ENCODE measurements around the gene HLA-A. TPM values are rescaled to one million over a fixed set of nuclear protein-coding genes. Genes with fewer than 3 reads are reported as not detected.

The HLA-A gene
- total RNA-seq, 1 donor from 2014 or later: 519 TPM

GRCh38 chr6:29933955-29934354, 8.4 kb upstream of the HLA-A start:
- no peak for DNase-seq (ENCODE audit: low read depth in 2 of 2)

GRCh38 chr6:29935273-29935955, 6.9 kb upstream of the HLA-A start:
- DNase-seq (ENCODE audit: low read depth in 2 of 2): no peak

- no peak for DNase-seq (ENCODE audit: low read depth in 2 of 2)
Measured at GRCh38 chr6:29938746-29939508, 3.4 kb upstream of the HLA-A start.

GRCh38 chr6:29941016-29941415, 1.3 kb upstream of the HLA-A start:
- DNase-seq (ENCODE audit: low read depth in 2 of 2): no peak

- DNase-seq (ENCODE audit: low read depth in 2 of 2): no peak
Measured at GRCh38 chr6:29941471-29941870, 861 bp upstream of the HLA-A start.

GRCh38 chr6:29941916-29942274, 437 bp upstream of the HLA-A start:
- DNase-seq (ENCODE audit: low read depth in 2 of 2): no peak

- peak in 1 of 2 donors; percentile 25 for DNase-seq (ENCODE audit: low read depth in 2 of 2)
Measured at GRCh38 chr6:29943053-29943966, 978 bp downstream of the HLA-A start.

- no peak for DNase-seq (ENCODE audit: low read depth in 2 of 2)
Measured at GRCh38 chr6:29945281-29945820, 3.0 kb downstream of the HLA-A start.

- DNase-seq (ENCODE audit: low read depth in 2 of 2): no peak
Measured at GRCh38 chr6:29946223-29947076, 4.1 kb downstream of the HLA-A start.

GRCh38 chr6:29947077-29947980, 5.0 kb downstream of the HLA-A start:
- DNase-seq (ENCODE audit: low read depth in 2 of 2): no peak

- no peak for DNase-seq (ENCODE audit: low read depth in 2 of 2)
Measured at GRCh38 chr6:29948277-29948676, 5.9 kb downstream of the HLA-A start.

- no peak for DNase-seq (ENCODE audit: low read depth in 2 of 2)
Measured at GRCh38 chr6:29949934-29950333, 7.6 kb downstream of the HLA-A start.

GRCh38 chr6:29951882-29952281, 9.6 kb downstream of the HLA-A start:
- no peak for DNase-seq (ENCODE audit: low read depth in 2 of 2)

GRCh38 chr6:29953001-29953441, 10.7 kb downstream of the HLA-A start:
- peak in 1 of 2 donors; percentile 46 for DNase-seq (ENCODE audit: low read depth in 2 of 2)

- no peak for DNase-seq (ENCODE audit: low read depth in 2 of 2)
Measured at GRCh38 chr6:29953686-29954085, 11.4 kb downstream of the HLA-A start.

GRCh38 chr6:29954272-29954671, 11.9 kb downstream of the HLA-A start:
- no peak for DNase-seq (ENCODE audit: low read depth in 2 of 2)

GRCh38 chr6:29955783-29956182, 13.5 kb downstream of the HLA-A start:
- no peak for DNase-seq (ENCODE audit: low read depth in 2 of 2)

GRCh38 chr6:29956518-29956917, 14.2 kb downstream of the HLA-A start:
- DNase-seq (ENCODE audit: low read depth in 2 of 2): no peak

GRCh38 chr6:29958046-29958445, 15.7 kb downstream of the HLA-A start:
- DNase-seq (ENCODE audit: low read depth in 2 of 2): peak; percentile 43 to 64

GRCh38 chr6:29958921-29959320, 16.6 kb downstream of the HLA-A start:
- DNase-seq (ENCODE audit: low read depth in 2 of 2): no peak

Data from dermis microvascular lymphatic vessel endothelial cell (primary cell).